Endothelial cell of umbilical vein (primary cell): ENCODE data around the gene MTG2. TPM values are rescaled to one million over a fixed set of nuclear protein-coding genes. Genes with fewer than 3 reads are reported as not detected.

Experiments used
- BruUV-seq: library from RNA; stranded (reverse); fragments of 400-500 nt; replicated peaks from 2 replicates; lab custom pipeline; 2021; lab: Mats Ljungman, UMichigan
- CTCF ChIA-PET: fragments of 300-600, 350-600 bp; sonication (Branson Sonifier 250); formaldehyde crosslinking; loops from one replicate; lab custom pipeline; 2021; ENCODE audit warnings: antibody characterized with exemption, inconsistent platforms; lab: Charles Lee
- POLR2A ChIA-PET: fragments of 300-600, 350-600 bp; sonication (Branson Sonifier 250); formaldehyde crosslinking; loops from one replicate; lab custom pipeline; 2021; ENCODE audit warnings: antibody characterized with exemption, inconsistent platforms; lab: Charles Lee
- DNase-seq: peaks from one replicate; pipeline ENCODE4 v3.0.0-alpha.2; 2011; ENCODE audit warnings: low read depth, low spot score
- FAIRE-seq: peaks from 2 replicates; lab custom pipeline; 2011; peaks lifted over from hg19 to GRCh38; lab: Jason Lieb, UNC
- H2AFZ ChIP-seq: 2 replicates; pipeline ENCODE4 v1.6.0; 2012; ENCODE audit warnings: low read depth, low read length, control low read depth, inconsistent platforms
- H3K27ac ChIP-seq: 2 replicates; pipeline ENCODE4 v1.5.1; 2011; ENCODE audit warnings: low read depth, mild to moderate bottlenecking, control low read depth, low read length, moderate library complexity; ENCODE audit not compliant: insufficient read depth
- H3K27me3 ChIP-seq, 2 experiments: 2 replicates each; pipeline versions ENCODE4 v1.6.0 to v1.6.1; 2011; ENCODE audit warnings: low read length in 2 of 2, mixed read lengths in 1 of 2; ENCODE audit not compliant: control insufficient read depth in 2 of 2, insufficient read depth in 2 of 2
- H3K36me3 ChIP-seq, 2 experiments: 2 replicates in 1 of 2; 3 replicates in 1 of 2; pipeline ENCODE4 v1.5.1; 2011; ENCODE audit warnings: low read length in 2 of 2, mild to moderate bottlenecking in 1 of 2, moderate library complexity in 1 of 2; ENCODE audit not compliant: control insufficient read depth in 2 of 2, insufficient read depth in 2 of 2; ENCODE audit errors: extremely low read depth in 1 of 2
- H3K4me1 ChIP-seq: 3 replicates; pipeline ENCODE4 v1.5.1; 2011; ENCODE audit warnings: mild to moderate bottlenecking, low read length; ENCODE audit not compliant: control insufficient read depth, insufficient read depth; ENCODE audit errors: extremely low read depth
- H3K4me2 ChIP-seq: 2 replicates; pipeline ENCODE4 v1.6.1; 2011; ENCODE audit warnings: low read length, control low read depth, mixed read lengths; ENCODE audit not compliant: insufficient read depth
- H3K4me3 ChIP-seq, 3 experiments: fragments of 200-600 bp in 1 of 3; sonication (generic), shearing (Covaris generic) in 1 of 3; replicated peaks in 1 of 3; 2 replicates each; pipeline ENCODE4 v1.5.1; 2011 to 2016; ENCODE audit warnings: control low read depth in 3 of 3, low read length in 3 of 3, mild to moderate bottlenecking in 2 of 3, inconsistent platforms in 1 of 3, low read depth in 1 of 3, moderate library complexity in 1 of 3; ENCODE audit not compliant: insufficient read depth in 1 of 3
- H3K79me2 ChIP-seq: 2 replicates; pipeline ENCODE4 v1.6.0; 2012; ENCODE audit warnings: low read length, inconsistent platforms; ENCODE audit not compliant: control insufficient read depth, insufficient read depth
- H3K9ac ChIP-seq: replicated peaks from 2 replicates; pipeline ENCODE3; 2011; ENCODE audit warnings: low read length, control low read depth; ENCODE audit not compliant: insufficient read depth; ENCODE audit errors: extremely low read depth
- H3K9me1 ChIP-seq: replicated peaks from 3 replicates; pipeline ENCODE4 v1.6.0; 2011; ENCODE audit warnings: mild to moderate bottlenecking, low read length; ENCODE audit not compliant: control insufficient read depth, insufficient read depth; ENCODE audit errors: extremely low read depth
- H3K9me3 ChIP-seq: replicated peaks from 2 replicates; pipeline ENCODE4 v1.5.1; 2012; ENCODE audit warnings: low read length, inconsistent platforms; ENCODE audit not compliant: control insufficient read depth, insufficient read depth
- H4K20me1 ChIP-seq: replicated peaks from 2 replicates; pipeline ENCODE3; 2011; ENCODE audit warnings: mild to moderate bottlenecking, low read length; ENCODE audit not compliant: control insufficient read depth, insufficient read depth; ENCODE audit errors: extremely low read depth
- EZH2 ChIP-seq: IDR thresholded peaks from 2 replicates; pipeline ENCODE4 v1.6.1; 2012; ENCODE audit warnings: borderline replicate concordance, low read depth, mild to moderate bottlenecking, moderate library complexity, low read length, inconsistent platforms; ENCODE audit not compliant: severe bottlenecking
- FOS ChIP-seq: IDR thresholded peaks from 2 replicates; pipeline ENCODE4 v1.6.1; 2011; ENCODE audit warnings: mild to moderate bottlenecking, low read length, moderate library complexity, borderline replicate concordance; ENCODE audit not compliant: insufficient read depth
- GATA2 ChIP-seq: IDR thresholded peaks from 2 replicates; pipeline ENCODE4 v1.7.0; 2011; ENCODE audit warnings: low read depth, mild to moderate bottlenecking, moderate library complexity, mixed read lengths, low read length; ENCODE audit not compliant: insufficient read length, insufficient read depth
- JUN ChIP-seq: IDR thresholded peaks from 2 replicates; pipeline ENCODE4 v1.6.1; 2011; ENCODE audit warnings: borderline replicate concordance, low read depth; ENCODE audit not compliant: insufficient read length, insufficient read depth
- MAX ChIP-seq: IDR thresholded peaks from 2 replicates; pipeline ENCODE4 v1.6.1; 2011; ENCODE audit not compliant: insufficient read depth, insufficient read length
- MYC ChIP-seq: IDR thresholded peaks from one replicate; pipeline ENCODE4 v1.6.1; 2011; ENCODE audit warnings: mild to moderate bottlenecking, low read depth, low read length
- POLR2A ChIP-seq: IDR thresholded peaks from 2 replicates; pipeline ENCODE4 v1.6.1; 2012; ENCODE audit warnings: low read depth, mild to moderate bottlenecking, control low read depth, low read length
- POLR2AphosphoS5 ChIP-seq: IDR thresholded peaks from 2 replicates; pipeline ENCODE4 v1.6.1; 2012; ENCODE audit warnings: low read depth, mild to moderate bottlenecking, control low read depth, low read length, moderate library complexity; ENCODE audit not compliant: insufficient read depth
- dilution Hi-C: fragments of 300-500 bp; cut with MboI; formaldehyde crosslinking; loops from one replicate; pipeline ENCODE4 v1.15.0; 2019; ENCODE audit warnings: low sequenced_read_pairs; ENCODE audit not compliant: extremely low pct_ligation_motif_present
- intact Hi-C: fragments of 100-400 bp; cut with micrococcal nuclease; formaldehyde crosslinking; loops from one replicate; pipeline ENCODE4 v1.10.0; 2022
- polyA plus RNA-seq, 4 experiments: library from polyadenylated mRNA; depleted of rRNA in 3 of 4; stranded (reverse) in 3 of 4; unstranded in 1 of 4; fragments of >200 nt; gene quantifications; 2 replicates each; pipeline versions ENCODE4 v1.2.1 to v1.2.3, GENCODE V29; 2011 to 2012; ENCODE audit warnings: missing spikeins in 1 of 4
- total RNA-seq: library from RNA; stranded (reverse); gene quantifications from 2 replicates; pipeline ENCODE4 v1.2.3, GENCODE V29; 2021
- TF ChIP-seq, protein P1 (sequence below), 2 donors: IDR thresholded peaks; 1 replicate in 1 of 2; 2 replicates in 1 of 2; pipeline ENCODE4 v1.5.1; 2011; ENCODE audit warnings: low read length in 2 of 2, mild to moderate bottlenecking in 2 of 2, moderate library complexity in 2 of 2, control low read depth in 1 of 2, inconsistent platforms in 1 of 2, low read depth in 1 of 2; ENCODE audit not compliant: insufficient read depth in 1 of 2; ENCODE audit errors: extremely low read depth in 1 of 2

Gene MTG2
- total and polyA plus RNA-seq, 2 donors (not counting 3 experiments of a cell fraction or from before 2014, with no cell fraction given) = 19.9 to 31.6 TPM

- H3K27me3 ChIP-seq = no peaks in the 10 kb centered on the region
Observed at GRCh38 chr20:62150310-62150575, 32.6 kb upstream of the MTG2 start.

More at GRCh38 chr20:62150310-62150575, 32.6 kb upstream of the MTG2 start:
- Histone ChIP-seq H4K20me1 (no peaks in the 10 kb centered on the region), H3K4me2 (no peak overlapping the region), H3K9me3 (no peaks in the 10 kb centered on the region), H3K9ac (no peak overlapping the region), H3K4me1 (no peaks in the 10 kb centered on the region), H3K36me3 (peaks cover 2 to 6% of the 10 kb centered on the region in 2 experiments), H3K9me1 (no peaks in the 10 kb centered on the region), H3K27ac (no peak overlapping the region), H3K4me3 (no peak overlapping the region), H2AFZ (no peak overlapping the region), H3K79me2 (peaks cover 86% of the 10 kb centered on the region)
- intact Hi-C loops (no loop called here), dilution Hi-C loops (no loop called here)
- DNase-seq (no peak), FAIRE-seq (no peak)
- POLR2A ChIA-PET = interaction anchor here (0.8 kb wide), 1 partner anchor 28 kb away, joined by 3 read pairs; the partner anchor contains the start of gene LSM14B
- BruUV-seq = no TSS peak
- TF ChIP-seq POLR2A = no peak
- no peak for TF ChIP-seq POLR2AphosphoS5
- no peak for TF ChIP-seq MYC
- TF ChIP-seq, protein P1, sequence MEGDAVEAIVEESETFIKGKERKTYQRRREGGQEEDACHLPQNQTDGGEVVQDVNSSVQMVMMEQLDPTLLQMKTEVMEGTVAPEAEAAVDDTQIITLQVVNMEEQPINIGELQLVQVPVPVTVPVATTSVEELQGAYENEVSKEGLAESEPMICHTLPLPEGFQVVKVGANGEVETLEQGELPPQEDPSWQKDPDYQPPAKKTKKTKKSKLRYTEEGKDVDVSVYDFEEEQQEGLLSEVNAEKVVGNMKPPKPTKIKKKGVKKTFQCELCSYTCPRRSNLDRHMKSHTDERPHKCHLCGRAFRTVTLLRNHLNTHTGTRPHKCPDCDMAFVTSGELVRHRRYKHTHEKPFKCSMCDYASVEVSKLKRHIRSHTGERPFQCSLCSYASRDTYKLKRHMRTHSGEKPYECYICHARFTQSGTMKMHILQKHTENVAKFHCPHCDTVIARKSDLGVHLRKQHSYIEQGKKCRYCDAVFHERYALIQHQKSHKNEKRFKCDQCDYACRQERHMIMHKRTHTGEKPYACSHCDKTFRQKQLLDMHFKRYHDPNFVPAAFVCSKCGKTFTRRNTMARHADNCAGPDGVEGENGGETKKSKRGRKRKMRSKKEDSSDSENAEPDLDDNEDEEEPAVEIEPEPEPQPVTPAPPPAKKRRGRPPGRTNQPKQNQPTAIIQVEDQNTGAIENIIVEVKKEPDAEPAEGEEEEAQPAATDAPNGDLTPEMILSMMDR (IDR thresholded peaks at IDR 0.05; ENCODE audit: extremely low read depth in 1 of 2, insufficient read depth in 1 of 2, low read depth in 1 of 2, low read length in 2 of 2) = no peak
- TF ChIP-seq FOS = no peak
- TF ChIP-seq EZH2 = no peak
- TF ChIP-seq JUN = no peak
- TF ChIP-seq MAX = no peak
- TF ChIP-seq GATA2 = no peak
- CTCF ChIA-PET = interaction anchor here (0.7 kb wide), 1 partner anchor 139 kb away, joined by 3 read pairs; no protein-coding TSS in a partner anchor
